GM12865 (cell line): ENCODE data around the gene MKLN1.

Experiments
- DNase-seq: peaks from one replicate; pipeline ENCODE4 v3.0.0; 2010; ENCODE audit warnings: low read depth
- H3K4me3 ChIP-seq: 2 replicates; pipeline ENCODE4 v1.5.1; 2011; ENCODE audit warnings: mild to moderate bottlenecking, low read depth, low read length, control low read depth
- CTCF ChIP-seq: IDR thresholded peaks from 2 replicates; pipeline ENCODE4 v1.5.1; 2011; ENCODE audit warnings: low read length, control low read depth, low read depth, inconsistent platforms; ENCODE audit not compliant: insufficient read depth; ENCODE audit errors: missing control alignments

Gene MKLN1

GRCh38 chr7:131436384-131436783 lies 108.7 kb downstream of the MKLN1 start:
- no peak for DNase-seq
- TF ChIP-seq CTCF: no peak

GRCh38 chr7:131438969-131439368 lies 111.3 kb downstream of the MKLN1 start:
- no peak overlapping the region for H3K4me3 ChIP-seq
- no peak for DNase-seq
- TF ChIP-seq CTCF: no peak

More at GRCh38 chr7:131436384-131436783, 108.7 kb downstream of the MKLN1 start:
- no peak overlapping the region for H3K4me3 ChIP-seq

GRCh38 chr7:131443496-131443895 lies 115.8 kb downstream of the MKLN1 start:
- TF ChIP-seq CTCF: no peak
- no peak for DNase-seq
- H3K4me3 ChIP-seq: no peak overlapping the region

GRCh38 chr7:131444683-131445082 lies 117.0 kb downstream of the MKLN1 start:
- no peak overlapping the region for H3K4me3 ChIP-seq
- no peak for TF ChIP-seq CTCF
- no peak for DNase-seq

GRCh38 chr7:131449373-131449902 lies 121.8 kb downstream of the MKLN1 start:
- DNase-seq: no peak
- no peak for TF ChIP-seq CTCF
- H3K4me3 ChIP-seq: no peak overlapping the region

GRCh38 chr7:131454498-131454897 lies 126.8 kb downstream of the MKLN1 start:
- no peak for TF ChIP-seq CTCF
- no peak for DNase-seq
- no peak overlapping the region for H3K4me3 ChIP-seq

GRCh38 chr7:131455001-131455400 lies 127.3 kb downstream of the MKLN1 start:
- H3K4me3 ChIP-seq: no peak overlapping the region
- DNase-seq: no peak
- no peak for TF ChIP-seq CTCF
